GM21447 (cell line): Measurements from ENCODE around the gene BAIAP2L1.
"Not testable (repeated sequence)": the region's sequence is repeated elsewhere in the genome, so short reads cannot be mapped to it uniquely, and the experiment has no call there.

Source experiments
- ATAC-seq: cut with Tn5 transposase; IDR thresholded peaks from one replicate; pipeline ENCODE4 v1.9.1; 2021; ENCODE audit not compliant: unreplicated experiment

Gene BAIAP2L1

GRCh38 chr7:98323597-98324322 is 77.1 kb downstream of the BAIAP2L1 start:
- no peak for ATAC-seq

- ATAC-seq: no peak
Observed at GRCh38 chr7:98322331-98323270, 78.3 kb downstream of the BAIAP2L1 start.

- ATAC-seq: no peak
Observed at GRCh38 chr7:98321301-98321700, 79.6 kb downstream of the BAIAP2L1 start.

- ATAC-seq: no peak
Observed at GRCh38 chr7:98319176-98319575, 81.7 kb downstream of the BAIAP2L1 start.

GRCh38 chr7:98317366-98318040 is 83.4 kb downstream of the BAIAP2L1 start:
- no peak for ATAC-seq

GRCh38 chr7:98315994-98316527 is 84.8 kb downstream of the BAIAP2L1 start:
- not testable (repeated sequence) for ATAC-seq

- peak; percentile 64 for ATAC-seq
Observed at GRCh38 chr7:98315318-98315993, 85.4 kb downstream of the BAIAP2L1 start.

GRCh38 chr7:98314469-98314868 is 86.4 kb downstream of the BAIAP2L1 start:
- peak; percentile 81 for ATAC-seq

- ATAC-seq: no peak
Observed at GRCh38 chr7:98312201-98312600, 88.7 kb downstream of the BAIAP2L1 start.

GRCh38 chr7:98309566-98309965 is 91.3 kb downstream of the BAIAP2L1 start:
- ATAC-seq: no peak

GRCh38 chr7:98307971-98308466 is 92.9 kb downstream of the BAIAP2L1 start:
- ATAC-seq: no peak

- ATAC-seq: no peak
Observed at GRCh38 chr7:98305951-98306535, 94.8 kb downstream of the BAIAP2L1 start.

- no peak for ATAC-seq
Observed at GRCh38 chr7:98303906-98304305, 97.0 kb downstream of the BAIAP2L1 start.

GRCh38 chr7:98303176-98303865 is 97.6 kb downstream of the BAIAP2L1 start:
- ATAC-seq: no peak

GRCh38 chr7:98301693-98302470 is 99.0 kb downstream of the BAIAP2L1 start:
- ATAC-seq: no peak

- no peak for ATAC-seq
Observed at GRCh38 chr7:98300595-98301372, 100.1 kb downstream of the BAIAP2L1 start.

GRCh38 chr7:98297626-98298286 is 103.1 kb downstream of the BAIAP2L1 start:
- no peak for ATAC-seq
